IMR-90 (cell line): ENCODE measurements around the gene PSMC6. TPM values are rescaled to one million over a fixed set of nuclear protein-coding genes. Genes with fewer than 3 reads are reported as not detected.

Experiments used
- polyA plus RNA-seq, 3 experiments: library from polyadenylated mRNA; depleted of rRNA; stranded (reverse); fragments of >200 nt; gene quantifications; 2 replicates each; pipeline ENCODE4 v1.2.3, GENCODE V29; 2012; ENCODE audit warnings: low replicate concordance in 1 of 3
- total RNA-seq: library from RNA; depleted of rRNA; stranded (reverse); fragments of >200 nt; gene quantifications from 2 replicates; pipeline ENCODE4 v1.2.3, GENCODE V29; 2012; rRNA removed

Gene PSMC6
- total and polyA plus RNA-seq, 2 of the 4 experiments (the other 2 are of a cell fraction), result 62.9 to 85.4 TPM

Other genes with a start within 250 kb of the PSMC6 start
- gene TXNDC16, start 154.7 kb upstream of the PSMC6 start, total RNA-seq, result 1.4 and 1.9 TPM in 2 replicates
- gene TXNDC16, start 154.7 kb upstream of the PSMC6 start, polyA plus RNA-seq (2012; rRNA removed), result 1.1 and 1.4 TPM in 2 replicates
- gene GPR137C, start 154.4 kb upstream of the PSMC6 start, total RNA-seq, result 0.72 and 1.4 TPM in 2 replicates
- gene GPR137C, start 154.4 kb upstream of the PSMC6 start, polyA plus RNA-seq (2012; rRNA removed), result 0.77 and 0.91 TPM in 2 replicates
- gene ERO1A, start 11.6 kb upstream of the PSMC6 start, total RNA-seq, result 38.0 and 44.6 TPM in 2 replicates
- gene ERO1A, start 11.6 kb upstream of the PSMC6 start, polyA plus RNA-seq (2012; rRNA removed), result 23.4 and 29.7 TPM in 2 replicates
- gene STYX, start 23.0 kb downstream of the PSMC6 start, total RNA-seq, result 7.5 and 20.0 TPM in 2 replicates
- 4.7 and 5.8 TPM in 2 replicates for gene STYX, start 23.0 kb downstream of the PSMC6 start, polyA plus RNA-seq (2012; rRNA removed)
- 19.4 and 43.9 TPM in 2 replicates for gene GNPNAT1, start 84.4 kb downstream of the PSMC6 start, total RNA-seq
- 22.6 and 30.5 TPM in 2 replicates for gene GNPNAT1, start 84.4 kb downstream of the PSMC6 start, polyA plus RNA-seq (2012; rRNA removed)
- gene FERMT2, start 243.8 kb downstream of the PSMC6 start, total RNA-seq, result 217 and 229 TPM in 2 replicates
- gene FERMT2, start 243.8 kb downstream of the PSMC6 start, polyA plus RNA-seq (2012; rRNA removed), result 122 and 131 TPM in 2 replicates